ENCODE measurements around the gene UBE2G1.

The UBE2G1 gene

DNA sequence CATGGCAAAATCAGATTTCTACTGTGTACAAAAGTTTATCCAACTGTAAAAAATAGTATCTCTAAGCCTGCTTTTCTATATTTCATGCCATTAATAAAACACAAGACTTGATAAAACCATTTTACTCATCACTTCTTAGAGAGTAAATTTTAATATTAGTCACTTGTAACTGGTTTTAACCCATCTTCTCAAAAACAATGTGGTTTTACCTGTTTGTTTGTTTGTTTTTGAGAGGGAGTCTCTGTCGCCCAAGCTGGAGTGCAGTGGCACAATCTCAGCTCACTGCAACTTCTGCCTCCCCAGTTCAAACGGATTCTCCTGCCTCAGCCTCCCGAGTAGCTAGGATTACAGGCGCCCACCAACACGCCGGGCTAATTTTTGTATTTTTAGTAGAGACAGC lies 32.1 kb downstream of the UBE2G1 start:
- no peaks in the 10 kb centered on the region for H3K27me3 ChIP-seq (ENCODE audit: insufficient read depth, poor library complexity, severe bottlenecking)
- no peak overlapping the region for H3K4me3 ChIP-seq (ENCODE audit: severe bottlenecking)
- ATAC-seq (ENCODE audit: low read depth) (no peak), DNase-seq (ENCODE audit: low spot score) (no peak)
- peaks cover 42% of the 10 kb centered on the region for H3K4me1 ChIP-seq (ENCODE audit: insufficient read depth, poor library complexity, severe bottlenecking)
- no peaks in the 10 kb centered on the region for H3K9me3 ChIP-seq (ENCODE audit: severe bottlenecking)
- H3K36me3 ChIP-seq (ENCODE audit: low read depth): peaks cover 17% of the 10 kb centered on the region
- TF ChIP-seq, protein P1, sequence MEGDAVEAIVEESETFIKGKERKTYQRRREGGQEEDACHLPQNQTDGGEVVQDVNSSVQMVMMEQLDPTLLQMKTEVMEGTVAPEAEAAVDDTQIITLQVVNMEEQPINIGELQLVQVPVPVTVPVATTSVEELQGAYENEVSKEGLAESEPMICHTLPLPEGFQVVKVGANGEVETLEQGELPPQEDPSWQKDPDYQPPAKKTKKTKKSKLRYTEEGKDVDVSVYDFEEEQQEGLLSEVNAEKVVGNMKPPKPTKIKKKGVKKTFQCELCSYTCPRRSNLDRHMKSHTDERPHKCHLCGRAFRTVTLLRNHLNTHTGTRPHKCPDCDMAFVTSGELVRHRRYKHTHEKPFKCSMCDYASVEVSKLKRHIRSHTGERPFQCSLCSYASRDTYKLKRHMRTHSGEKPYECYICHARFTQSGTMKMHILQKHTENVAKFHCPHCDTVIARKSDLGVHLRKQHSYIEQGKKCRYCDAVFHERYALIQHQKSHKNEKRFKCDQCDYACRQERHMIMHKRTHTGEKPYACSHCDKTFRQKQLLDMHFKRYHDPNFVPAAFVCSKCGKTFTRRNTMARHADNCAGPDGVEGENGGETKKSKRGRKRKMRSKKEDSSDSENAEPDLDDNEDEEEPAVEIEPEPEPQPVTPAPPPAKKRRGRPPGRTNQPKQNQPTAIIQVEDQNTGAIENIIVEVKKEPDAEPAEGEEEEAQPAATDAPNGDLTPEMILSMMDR (IDR thresholded peaks at IDR 0.05; ENCODE audit: poor library complexity, severe bottlenecking): no peak
- H3K27ac ChIP-seq (ENCODE audit: poor library complexity, severe bottlenecking): no peak overlapping the region

- Histone ChIP-seq H3K27ac (ENCODE audit: poor library complexity, severe bottlenecking) (peak overlapping the region; percentile 21), H3K36me3 (ENCODE audit: low read depth) (peaks cover 17% of the 10 kb centered on the region), H3K4me3 (ENCODE audit: severe bottlenecking) (no peak overlapping the region), H3K27me3 (ENCODE audit: insufficient read depth, poor library complexity, severe bottlenecking) (no peaks in the 10 kb centered on the region), H3K9me3 (ENCODE audit: severe bottlenecking) (no peaks in the 10 kb centered on the region), H3K4me1 (ENCODE audit: insufficient read depth, poor library complexity, severe bottlenecking) (peaks cover 52% of the 10 kb centered on the region)
- ATAC-seq (ENCODE audit: low read depth): no peak
- DNase-seq (ENCODE audit: low spot score): no peak
- TF ChIP-seq, protein P1 (IDR thresholded peaks at IDR 0.05; ENCODE audit: poor library complexity, severe bottlenecking): no peak
Measured at GRCh38 chr17:4333041-4333440, 33.4 kb downstream of the UBE2G1 start.

DNA sequence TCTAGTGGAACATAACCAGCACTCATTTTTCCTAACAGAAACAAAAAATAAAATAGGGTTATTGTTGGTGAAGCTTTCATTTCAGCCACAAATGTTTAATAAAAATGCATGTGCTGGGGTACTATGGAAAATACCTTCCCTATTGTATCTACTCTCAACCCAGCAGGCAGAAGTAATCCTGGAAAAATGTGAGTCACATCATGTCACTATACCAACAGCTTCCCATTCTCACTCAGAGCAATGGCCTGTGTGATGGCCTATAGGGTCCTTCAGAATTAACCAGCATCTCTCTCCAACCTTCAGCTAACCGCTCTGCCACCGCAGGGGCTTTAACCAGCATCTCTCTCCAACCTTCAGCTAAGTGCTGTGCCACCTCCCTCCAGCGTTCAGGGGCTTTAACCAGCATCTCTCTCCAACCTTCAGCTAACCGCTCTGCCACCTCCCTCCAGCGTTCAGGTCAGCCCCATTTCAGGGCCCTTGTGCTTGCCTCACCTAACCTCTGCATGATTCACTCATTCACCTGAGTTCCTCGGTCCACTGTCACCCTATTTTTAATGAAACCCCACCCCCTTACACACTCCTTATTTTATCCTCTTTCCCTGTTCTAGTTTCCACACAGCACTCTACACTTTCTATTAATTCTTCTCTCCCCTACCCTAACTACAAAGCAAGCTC lies 34.0 kb downstream of the UBE2G1 start:
- DNase-seq (ENCODE audit: low spot score) (no peak), ATAC-seq (ENCODE audit: low read depth) (peak; percentile 41; the same call in 2 of the 3 replicates)
- Histone ChIP-seq H3K27ac (ENCODE audit: poor library complexity, severe bottlenecking) (peak overlapping the region; percentile 21), H3K36me3 (ENCODE audit: low read depth) (peaks cover 17% of the 10 kb centered on the region), H3K27me3 (ENCODE audit: insufficient read depth, poor library complexity, severe bottlenecking) (no peaks in the 10 kb centered on the region), H3K4me3 (ENCODE audit: severe bottlenecking) (no peak overlapping the region), H3K4me1 (ENCODE audit: insufficient read depth, poor library complexity, severe bottlenecking) (peaks cover 58% of the 10 kb centered on the region), H3K9me3 (ENCODE audit: severe bottlenecking) (no peaks in the 10 kb centered on the region)
- TF ChIP-seq, protein P1 (IDR thresholded peaks at IDR 0.05; ENCODE audit: poor library complexity, severe bottlenecking): no peak

DNA sequence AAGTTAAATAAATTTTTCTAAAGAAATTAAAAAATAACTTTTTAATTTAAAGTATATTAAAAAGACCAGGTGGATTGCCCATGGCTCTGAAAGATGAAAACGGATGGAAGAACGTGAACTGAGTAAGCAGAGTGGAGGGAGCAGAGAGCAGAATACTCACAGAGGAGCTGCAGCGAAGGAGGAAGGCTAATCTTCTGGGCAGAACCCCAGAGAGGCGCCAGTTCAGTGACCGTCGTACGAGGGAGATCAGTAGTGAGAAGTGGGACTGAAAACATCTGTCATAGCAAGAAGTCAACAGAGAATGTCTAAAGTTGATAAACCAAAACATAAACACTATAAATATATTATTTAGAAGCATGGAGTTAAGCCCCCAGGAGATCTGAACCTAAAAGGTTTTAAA lies 34.9 kb downstream of the UBE2G1 start:
- DNase-seq (ENCODE audit: low spot score) (no peak), ATAC-seq (ENCODE audit: low read depth) (no peak)
- peaks cover 17% of the 10 kb centered on the region for H3K36me3 ChIP-seq (ENCODE audit: low read depth)
- no peaks in the 10 kb centered on the region for H3K27me3 ChIP-seq (ENCODE audit: insufficient read depth, poor library complexity, severe bottlenecking)
- H3K4me1 ChIP-seq (ENCODE audit: insufficient read depth, poor library complexity, severe bottlenecking): peaks cover 66% of the 10 kb centered on the region
- H3K4me3 ChIP-seq (ENCODE audit: severe bottlenecking): no peak overlapping the region
- H3K27ac ChIP-seq (ENCODE audit: poor library complexity, severe bottlenecking): peak overlapping the region; percentile 21
- TF ChIP-seq, protein P1 (IDR thresholded peaks at IDR 0.05; ENCODE audit: poor library complexity, severe bottlenecking): no peak
- no peaks in the 10 kb centered on the region for H3K9me3 ChIP-seq (ENCODE audit: severe bottlenecking)

- TF ChIP-seq, protein P1 (IDR thresholded peaks at IDR 0.05; ENCODE audit: poor library complexity, severe bottlenecking): no peak
- no peaks in the 10 kb centered on the region for H3K27me3 ChIP-seq (ENCODE audit: insufficient read depth, poor library complexity, severe bottlenecking)
- H3K4me3 ChIP-seq (ENCODE audit: severe bottlenecking): no peak overlapping the region
- DNase-seq (ENCODE audit: low spot score): no peak
- H3K4me1 ChIP-seq (ENCODE audit: insufficient read depth, poor library complexity, severe bottlenecking): peaks cover 66% of the 10 kb centered on the region
- H3K36me3 ChIP-seq (ENCODE audit: low read depth): peaks cover 18% of the 10 kb centered on the region
- peak; percentile 72 for ATAC-seq (ENCODE audit: low read depth)
- no peaks in the 10 kb centered on the region for H3K9me3 ChIP-seq (ENCODE audit: severe bottlenecking)
- H3K27ac ChIP-seq (ENCODE audit: poor library complexity, severe bottlenecking): peak overlapping the region; percentile 90
Measured at GRCh38 chr17:4329838-4330237, 36.6 kb downstream of the UBE2G1 start.

Data from RWPE2 (cell line).